Nephron progenitor cell (in vitro differentiated cells): ENCODE measurements around the gene AADACL4.
A peak's percentile ranks its signal among the peaks of the same experiment; 100 is the strongest.

Experiments
- DNase-seq: peaks from one replicate; pipeline ENCODE4 v3.0.0; 2021
- H3K27ac Mint-ChIP-seq: 2 replicates; pipeline ENCODE4 v1.8.0; 2021; ENCODE audit warnings: mild to moderate bottlenecking, moderate library complexity, mixed read lengths
- H3K27me3 Mint-ChIP-seq: 2 replicates; pipeline ENCODE4 v1.8.0; 2021; ENCODE audit warnings: mild to moderate bottlenecking, low read depth, mixed read lengths; ENCODE audit not compliant: poor library complexity
- H3K36me3 Mint-ChIP-seq: 2 replicates; pipeline ENCODE4 v1.8.0; 2021; ENCODE audit warnings: low read depth, mixed read lengths
- H3K4me1 Mint-ChIP-seq: 2 replicates; pipeline ENCODE4 v1.8.0; 2021; ENCODE audit warnings: mixed read lengths
- H3K4me3 Mint-ChIP-seq: 2 replicates; pipeline ENCODE4 v1.8.0; 2021; ENCODE audit warnings: mild to moderate bottlenecking, moderate library complexity, mixed read lengths
- H3K9me3 Mint-ChIP-seq: 2 replicates; pipeline ENCODE4 v1.8.0; 2021; ENCODE audit warnings: mild to moderate bottlenecking, moderate library complexity, mixed read lengths
- CTCF ChIP-seq: fragments of 200-600 bp; sonication (generic); IDR thresholded peaks from 2 replicates; pipeline ENCODE4 v1.5.0; 2021; ENCODE audit warnings: antibody characterized with exemption

The AADACL4 gene

GRCh38 chr1:12613180-12613579 lies 30.7 kb upstream of the AADACL4 start:
- Mint-ChIP-seq H3K27me3 (peaks cover 20% of the 10 kb centered on the region), H3K9me3 (peaks cover under 1% of the 10 kb centered on the region), H3K4me1 (peaks cover 66% of the 10 kb centered on the region), H3K4me3 (no peak overlapping the region), H3K27ac (no peak overlapping the region), H3K36me3 (peaks cover 48% of the 10 kb centered on the region)
- TF ChIP-seq CTCF: no peak
- DNase-seq: no peak

DNA sequence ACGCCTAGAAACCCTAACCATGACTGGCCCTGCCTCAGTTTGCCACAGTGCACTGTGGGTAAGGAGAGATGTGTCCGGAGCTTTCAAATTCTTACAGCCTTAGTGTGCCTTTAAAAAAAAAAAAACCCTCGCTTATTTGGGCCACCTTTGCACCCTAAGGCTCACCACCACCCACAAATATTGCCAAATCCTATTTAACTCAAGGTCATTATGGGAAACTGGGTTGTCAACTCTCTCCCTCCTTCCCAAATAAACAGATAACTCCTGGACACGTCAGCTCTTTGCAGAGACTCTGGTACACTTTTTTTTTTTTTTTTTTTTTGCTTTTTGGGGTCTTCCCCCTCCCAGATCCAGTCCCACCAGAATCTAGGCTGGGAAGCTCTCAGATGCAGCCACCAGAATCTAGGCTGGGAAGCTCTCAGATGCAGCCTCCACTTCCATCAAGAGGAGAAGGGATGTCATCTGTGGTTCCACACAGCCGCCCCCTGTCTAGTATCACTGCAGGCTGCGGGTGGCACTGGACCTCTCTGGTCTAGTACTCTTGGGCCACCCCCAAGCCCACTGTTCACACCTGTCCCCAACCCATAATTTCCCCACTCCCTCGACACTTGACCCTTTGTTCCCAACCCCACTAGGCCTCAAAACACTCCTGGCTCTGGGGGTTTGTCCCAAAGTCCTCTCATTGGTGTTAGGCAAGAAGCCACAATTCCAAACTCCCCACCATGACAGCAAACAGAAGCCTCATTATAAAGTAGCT lies 29.3 kb upstream of the AADACL4 start:
- H3K4me1 Mint-ChIP-seq: peaks cover 79% of the 10 kb centered on the region
- no peaks in the 10 kb centered on the region for H3K9me3 Mint-ChIP-seq
- H3K27ac Mint-ChIP-seq: no peak overlapping the region
- no peak for DNase-seq
- peaks cover 34% of the 10 kb centered on the region for H3K36me3 Mint-ChIP-seq
- peaks cover 15% of the 10 kb centered on the region for H3K27me3 Mint-ChIP-seq
- TF ChIP-seq CTCF: no peak
- H3K4me3 Mint-ChIP-seq: peak overlapping the region; percentile 96

GRCh38 chr1:12615159-12615864 lies 28.6 kb upstream of the AADACL4 start:
- peak overlapping the region; percentile 96 for H3K4me3 Mint-ChIP-seq
- TF ChIP-seq CTCF: no peak
- peaks cover 15% of the 10 kb centered on the region for H3K27me3 Mint-ChIP-seq
- no peak overlapping the region for H3K27ac Mint-ChIP-seq
- no peak for DNase-seq
- H3K4me1 Mint-ChIP-seq: peaks cover 85% of the 10 kb centered on the region
- H3K36me3 Mint-ChIP-seq: peaks cover 28% of the 10 kb centered on the region
- H3K9me3 Mint-ChIP-seq: no peaks in the 10 kb centered on the region

DNA sequence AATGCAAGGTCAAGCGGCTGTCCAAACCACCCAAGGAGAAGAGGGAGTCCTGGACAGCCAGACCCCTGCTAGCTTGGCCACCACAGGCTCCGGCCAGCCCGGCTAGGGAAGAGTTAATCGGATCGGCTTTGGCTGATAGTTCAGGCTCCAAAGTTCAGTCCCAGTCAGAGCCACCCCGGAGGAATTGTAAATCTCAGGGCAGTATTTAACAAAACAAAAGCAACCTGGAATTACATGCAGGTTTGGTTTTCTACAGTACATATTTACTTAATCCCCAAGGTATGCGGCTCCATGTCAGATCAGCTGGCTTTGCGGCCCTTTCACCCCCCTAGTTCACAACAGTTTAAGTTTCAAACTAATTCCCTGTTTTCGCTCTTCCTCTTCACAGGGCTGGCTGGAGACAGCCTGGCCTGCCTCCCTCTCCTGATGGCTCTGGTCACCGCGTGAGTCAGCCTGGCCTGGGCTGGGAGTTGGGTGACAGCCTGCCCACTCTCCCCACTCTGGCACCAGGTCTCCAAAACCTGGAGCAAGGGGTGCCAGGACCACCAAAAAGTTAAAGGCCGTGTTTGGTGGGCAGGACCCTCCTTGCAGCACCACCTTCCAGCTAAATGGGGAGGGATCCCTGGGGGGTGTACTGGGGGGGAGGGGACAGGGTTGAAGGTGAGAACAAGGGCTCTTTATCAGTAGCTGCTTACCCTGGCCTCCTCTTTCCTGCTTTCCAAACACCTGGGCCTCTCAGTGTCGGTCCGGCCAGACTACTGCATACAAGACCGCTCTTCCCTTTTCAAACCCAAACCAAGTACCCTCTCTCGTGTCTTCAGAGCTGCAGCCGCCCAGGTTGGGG lies 27.8 kb upstream of the AADACL4 start:
- H3K27ac Mint-ChIP-seq: peak overlapping the region; percentile 86
- H3K27me3 Mint-ChIP-seq: peaks cover 11% of the 10 kb centered on the region
- H3K4me3 Mint-ChIP-seq: peak overlapping the region; percentile 96
- H3K36me3 Mint-ChIP-seq: peaks cover 21% of the 10 kb centered on the region
- DNase-seq: peak; percentile 39
- no peaks in the 10 kb centered on the region for H3K9me3 Mint-ChIP-seq
- TF ChIP-seq CTCF: no peak
- peaks cover 83% of the 10 kb centered on the region for H3K4me1 Mint-ChIP-seq

- Mint-ChIP-seq H3K27ac (peak overlapping the region; percentile 87), H3K4me1 (peaks cover 82% of the 10 kb centered on the region)
- TF ChIP-seq CTCF: no peak
These were observed 27.0 kb upstream of the AADACL4 start for GRCh38 chr1:12616709-12617373.

More at GRCh38 chr1:12616709-12617373, 27.0 kb upstream of the AADACL4 start:
- Mint-ChIP-seq H3K36me3 (peaks cover 15% of the 10 kb centered on the region), H3K27me3 (peaks cover 8% of the 10 kb centered on the region), H3K9me3 (no peaks in the 10 kb centered on the region), H3K4me3 (peak overlapping the region; percentile 96)
- DNase-seq: peak; percentile 56
